Astrocyte (in vitro differentiated cells and primary cell): ENCODE results near the gene ADGRF3.

Experiments used
- CTCF ChIP-seq: IDR thresholded peaks from 2 replicates; pipeline ENCODE4 v1.5.1; 2011; ENCODE audit warnings: low read depth, mild to moderate bottlenecking, inconsistent platforms, low read length, moderate library complexity; ENCODE audit not compliant: insufficient read depth
- EZH2 ChIP-seq: IDR thresholded peaks from 2 replicates; pipeline ENCODE4 v1.6.1; 2012; ENCODE audit warnings: mild to moderate bottlenecking, low read length, inconsistent platforms; ENCODE audit not compliant: insufficient read depth

- TF ChIP-seq CTCF (no peak), EZH2 (no peak)
Observed at GRCh38 chr2:26335231-26335630, 11.4 kb downstream of the ADGRF3 start.
